GM12878 (cell line): Measurements from ENCODE around the gene C3. TPM values are rescaled to one million over a fixed set of nuclear protein-coding genes. Genes with fewer than 3 reads are reported as not detected.

Source experiments
- ASH2L ChIP-seq: fragments of 300-600, 200-600 bp; sonication (generic); IDR thresholded peaks from 2 replicates; pipeline ENCODE4 v1.6.1; 2017; ENCODE audit warnings: low read depth, mild to moderate bottlenecking, borderline replicate concordance
- ATF2 ChIP-seq: IDR thresholded peaks from 2 replicates; pipeline ENCODE4 v1.6.1; 2012; ENCODE audit warnings: low read length, inconsistent platforms
- ATF7 ChIP-seq: fragments of 450-650 bp; IDR thresholded peaks from 2 replicates; pipeline ENCODE4 v1.6.1; 2016; ENCODE audit warnings: low read depth, mild to moderate bottlenecking
- BACH1 ChIP-seq: fragments of 450-650 bp; IDR thresholded peaks from 2 replicates; pipeline ENCODE4 v1.6.1; 2017; ENCODE audit warnings: mild to moderate bottlenecking, borderline replicate concordance
- CBX5 ChIP-seq: sonication (generic); IDR thresholded peaks from 2 replicates; pipeline ENCODE4 v1.6.1; 2016; ENCODE audit warnings: low read depth, moderate library complexity, mild to moderate bottlenecking, inconsistent platforms
- CEBPZ ChIP-seq: fragments of 150-350 bp; IDR thresholded peaks from 2 replicates; pipeline ENCODE4 v1.6.1; 2016; ENCODE audit warnings: low read depth, low read length
- CHD1 ChIP-seq: IDR thresholded peaks from 2 replicates; pipeline ENCODE4 v1.6.1; 2012; ENCODE audit warnings: low read depth, low read length, improper control_type of control experiment
- CHD4 ChIP-seq: fragments of 200-600 bp; sonication (generic); IDR thresholded peaks from 2 replicates; pipeline ENCODE4 v1.6.1; 2016; ENCODE audit warnings: mild to moderate bottlenecking
- CUX1 ChIP-seq: IDR thresholded peaks from 2 replicates; pipeline ENCODE4 v1.6.1; 2012; ENCODE audit warnings: improper control_type of control experiment, low read depth, low read length; ENCODE audit not compliant: insufficient replicate concordance
- EP300 ChIP-seq, 2 experiments: fragments of 150-350 bp in 1 of 2; IDR thresholded peaks; 2 replicates each; pipeline ENCODE4 v1.6.1; 2011 to 2012; ENCODE audit warnings: low read depth in 2 of 2, low read length in 2 of 2, borderline replicate concordance in 1 of 2, improper control_type of control experiment in 1 of 2, inconsistent platforms in 1 of 2; ENCODE audit not compliant: control insufficient read depth in 1 of 2
- GABPA ChIP-seq: IDR thresholded peaks from 2 replicates; pipeline ENCODE4 v1.6.1; 2014; ENCODE audit warnings: antibody characterized with exemption, low read depth, mild to moderate bottlenecking, inconsistent platforms
- HCFC1 ChIP-seq: fragments of 150-350 bp; IDR thresholded peaks from 2 replicates; pipeline ENCODE4 v1.6.1; 2014; ENCODE audit warnings: low read length
- MEF2A ChIP-seq: IDR thresholded peaks from 2 replicates; pipeline ENCODE4 v1.6.1; 2011; ENCODE audit warnings: low read depth, mild to moderate bottlenecking, low read length, moderate library complexity; ENCODE audit not compliant: insufficient read depth
- MTA2 ChIP-seq: fragments of 450-650 bp; IDR thresholded peaks from 2 replicates; pipeline ENCODE4 v1.6.1; 2016; ENCODE audit warnings: low read depth, mild to moderate bottlenecking, moderate library complexity
- NFIC ChIP-seq: IDR thresholded peaks from 2 replicates; pipeline ENCODE4 v1.6.1; 2012; ENCODE audit warnings: low read depth, mild to moderate bottlenecking, inconsistent platforms, low read length, moderate library complexity
- NR2F1 ChIP-seq: fragments of 450-650 bp; conservative IDR thresholded peaks from 2 replicates; pipeline ENCODE4 v1.6.1; 2017; ENCODE audit warnings: mild to moderate bottlenecking
- PML ChIP-seq: IDR thresholded peaks from 2 replicates; pipeline ENCODE4 v1.6.1; 2012; ENCODE audit warnings: low read length, inconsistent platforms
- TCF7 ChIP-seq: IDR thresholded peaks from 2 replicates; pipeline ENCODE4 v1.6.1; 2014; ENCODE audit warnings: antibody characterized with exemption, borderline replicate concordance
- ZNF384 ChIP-seq: IDR thresholded peaks from 2 replicates; pipeline ENCODE4 v1.6.1; 2012; ENCODE audit warnings: low read depth, mild to moderate bottlenecking, low read length, improper control_type of control experiment, borderline replicate concordance
- ZSCAN29 ChIP-seq: fragments of 450-650 bp; IDR thresholded peaks from 2 replicates; pipeline ENCODE4 v1.6.1; 2017; ENCODE audit warnings: mild to moderate bottlenecking, moderate library complexity
- polyA plus RNA-seq, 11 experiments: library from polyadenylated mRNA; depleted of rRNA in 4 of 11; unstranded in 6 of 11; stranded (reverse) in 5 of 11; fragments of >200 nt; fragmentation: Nextera tagmentation in 4 of 11; fragmentation: Illumina TruSeq in 1 of 11; extraction: Ambion mirVana in 4 of 11; extraction: Trizol in 1 of 11; gene quantifications; 1 replicate in 1 of 11; 2 replicates in 10 of 11; pipeline versions ENCODE4 v1.2.1 to v1.2.3, GENCODE V29; 2011 to 2016; ENCODE audit warnings: inconsistent platforms in 2 of 11, missing spikeins in 2 of 11, low read depth in 1 of 11
- total RNA-seq, 4 experiments: library from RNA; depleted of rRNA in 3 of 4; stranded (reverse); fragments of >200 nt in 3 of 4; fragmentation: Illumina TruSeq in 1 of 4; extraction: Trizol in 1 of 4; gene quantifications; 2 replicates each; pipeline versions ENCODE4 v1.2.1 to v1.2.3, GENCODE V29; 2013 to 2021

The C3 gene
- total and polyA plus RNA-seq, 10 of the 15 experiments (the other 5 are each of a cell fraction or from before 2014, with no cell fraction given) = 0.20 to 6.7 (median 0.72) TPM

GRCh38 chr19:6737284-6737872 is 16.9 kb upstream of the C3 start, which contains the start of gene GPR108 (continued):
- TF ChIP-seq HCFC1 = peak; percentile 65
- TF ChIP-seq ATF7 = peak; percentile 100
- TF ChIP-seq CBX5 = peak; percentile 63; the same call in 1 of the 2 replicates
- no peak for TF ChIP-seq MEF2A
- 0 out of 2 replicates have a peak, but pooled peaks have one; percentile 20 for TF ChIP-seq PML
- TF ChIP-seq GABPA = peak; percentile 82
- peak; percentile 100 for TF ChIP-seq CHD1
- no peak for TF ChIP-seq CUX1
- peak; percentile 30; the same call in 1 of the 2 replicates for TF ChIP-seq MTA2
- no peak for TF ChIP-seq ATF2
- peak; percentile 93 for TF ChIP-seq BACH1
- TF ChIP-seq CEBPZ = peak; percentile 98
- no peak for TF ChIP-seq ZNF384
- peak; percentile 64; the same call in 1 of the 2 replicates for TF ChIP-seq NFIC
- no peak for TF ChIP-seq TCF7
- no peak for TF ChIP-seq CHD4
- TF ChIP-seq EP300 (IDR thresholded peaks at IDR 0.05; ENCODE audit: borderline replicate concordance in 1 of 2, control insufficient read depth in 1 of 2, low read depth in 2 of 2, low read length in 2 of 2) = no peak
- TF ChIP-seq ASH2L = 0 out of 2 replicates have a peak, but pooled peaks have one; percentile 33
- peak; percentile 65 for TF ChIP-seq NR2F1
- TF ChIP-seq ZSCAN29 = 0 out of 2 replicates have a peak, but pooled peaks have one; percentile 12
